GM23338 (cell line): ENCODE measurements around the gene GPC6. TPM values are rescaled to one million over a fixed set of nuclear protein-coding genes. Genes with fewer than 3 reads are reported as not detected.

Experiments used
- ATAC-seq: fragments of 200-7000 bp; cut with Tn5 transposase; 3 replicates; pipeline ENCODE4 v1.9.1; 2020
- DNase-seq: peaks from one replicate; pipeline ENCODE4 v3.0.0-alpha.2; 2015; ENCODE audit warnings: low spot score
- H2AFZ ChIP-seq: fragments of 200-600 bp; sonication (generic); 2 replicates; pipeline ENCODE4 v1.8.0; 2016; ENCODE audit warnings: antibody characterized with exemption, mild to moderate bottlenecking, moderate library complexity
- H3F3A ChIP-seq: fragments of 200-600 bp; sonication (generic); replicated peaks from 2 replicates; pipeline ENCODE4 v1.8.0; 2017; ENCODE audit warnings: antibody characterized with exemption, mixed run types, low read depth
- H3K27ac ChIP-seq: fragments of 200-600 bp; sonication (generic); 2 replicates; pipeline ENCODE4 v1.6.1; 2016; ENCODE audit warnings: low read depth
- H3K27me3 ChIP-seq: fragments of 200-600 bp; sonication (generic); 2 replicates; pipeline ENCODE4 v1.8.0; 2016; ENCODE audit warnings: mild to moderate bottlenecking, mixed run types, moderate library complexity; ENCODE audit not compliant: insufficient read depth
- H3K36me3 ChIP-seq: fragments of 200-600 bp; sonication (generic); 2 replicates; pipeline ENCODE4 v1.8.0; 2016; ENCODE audit warnings: mild to moderate bottlenecking; ENCODE audit not compliant: insufficient read depth
- H3K4me1 ChIP-seq: fragments of 200-600 bp; sonication (generic); 2 replicates; pipeline ENCODE4 v1.8.0; 2016; ENCODE audit warnings: mild to moderate bottlenecking, moderate library complexity; ENCODE audit not compliant: insufficient read depth
- H3K4me2 ChIP-seq: fragments of 200-600 bp; sonication (generic); 2 replicates; pipeline ENCODE4 v1.7.1; 2017; ENCODE audit warnings: mixed run types
- H3K4me3 ChIP-seq: fragments of 200-600 bp; sonication (generic); 2 replicates; pipeline ENCODE4 v1.6.1; 2016; ENCODE audit warnings: mixed run types
- H3K79me2 ChIP-seq: fragments of 200-600 bp; sonication (generic); replicated peaks from 2 replicates; pipeline ENCODE4 v1.8.0; 2017; ENCODE audit warnings: mild to moderate bottlenecking; ENCODE audit not compliant: insufficient read depth
- H3K9me2 ChIP-seq: fragments of 200-600 bp; sonication (generic); 2 replicates; pipeline ENCODE4 v1.8.0; 2017; ENCODE audit not compliant: insufficient read depth
- H4K20me1 ChIP-seq: fragments of 200-600 bp; sonication (generic); replicated peaks from 2 replicates; pipeline ENCODE4 v1.8.0; 2017; ENCODE audit warnings: mild to moderate bottlenecking; ENCODE audit not compliant: insufficient read depth
- H3K27ac Mint-ChIP-seq: 2 replicates; pipeline ENCODE4 v1.8.0; 2020; ENCODE audit warnings: inconsistent platforms, mild to moderate bottlenecking, moderate library complexity, mixed read lengths
- H3K27me3 Mint-ChIP-seq: 3 replicates; pipeline ENCODE4 v1.8.0; 2022; ENCODE audit warnings: low read depth, mild to moderate bottlenecking, moderate library complexity, mixed read lengths, inconsistent platforms; ENCODE audit not compliant: insufficient read depth, poor library complexity
- H3K36me3 Mint-ChIP-seq: 3 replicates; pipeline ENCODE4 v1.8.0; 2021; ENCODE audit warnings: low read depth, mild to moderate bottlenecking, inconsistent platforms, moderate library complexity, mixed read lengths
- H3K4me1 Mint-ChIP-seq: 3 replicates; pipeline ENCODE4 v1.8.0; 2020; ENCODE audit warnings: mild to moderate bottlenecking, inconsistent platforms, mixed read lengths
- H3K4me3 Mint-ChIP-seq: 3 replicates; pipeline ENCODE4 v1.8.0; 2021; ENCODE audit warnings: moderate library complexity, mild to moderate bottlenecking, inconsistent platforms, mixed read lengths
- H3K9me3 Mint-ChIP-seq: 3 replicates; pipeline ENCODE4 v1.8.0; 2020; ENCODE audit warnings: moderate library complexity, mild to moderate bottlenecking, inconsistent platforms, mixed read lengths
- CREB1 ChIP-seq: fragments of 250-450 bp; sonication (Bioruptor Pico); IDR thresholded peaks from 2 replicates; pipeline ENCODE4 v1.5.0; 2020; ENCODE audit warnings: low read depth, mild to moderate bottlenecking, moderate library complexity
- EZH2phosphoT487 ChIP-seq: fragments of 200-600 bp; sonication (generic); IDR thresholded peaks from one replicate; pipeline ENCODE4 v1.8.1; 2018; ENCODE audit warnings: antibody characterized with exemption; ENCODE audit not compliant: unreplicated experiment
- NANOG ChIP-seq: IDR thresholded peaks from 2 replicates; pipeline ENCODE4 v1.6.1; 2016; ENCODE audit warnings: antibody characterized with exemption, borderline replicate concordance
- POLR2AphosphoS5 ChIP-seq: IDR thresholded peaks from 2 replicates; pipeline ENCODE4 v1.6.1; 2016; ENCODE audit warnings: antibody characterized with exemption, low read depth
- STAT1 ChIP-seq: IDR thresholded peaks from one replicate; pipeline ENCODE4 v1.6.1; 2016; ENCODE audit warnings: antibody characterized with exemption; ENCODE audit not compliant: unreplicated experiment
- ZNF114 ChIP-seq: fragments of 250-450 bp; sonication (Bioruptor Pico); IDR thresholded peaks from 2 replicates; pipeline ENCODE4 v1.5.0; 2020; ENCODE audit warnings: mild to moderate bottlenecking, moderate library complexity
- ZNF331 ChIP-seq: fragments of 250-450 bp; sonication (Bioruptor Pico); IDR thresholded peaks from 2 replicates; pipeline ENCODE4 v1.5.0; 2020; ENCODE audit warnings: low read depth, mild to moderate bottlenecking, moderate library complexity
- polyA plus RNA-seq: library from polyadenylated mRNA; unstranded; fragments of >200 nt; fragmentation: Nextera tagmentation; extraction: Ambion mirVana; gene quantifications from 2 replicates; pipeline ENCODE4 v1.2.1, GENCODE V29; 2016
- total RNA-seq: library from RNA; depleted of rRNA; stranded (reverse); fragments of >200 nt; shearing (Covaris generic); gene quantifications from 2 replicates; pipeline ENCODE4 v1.2.3, GENCODE V29; 2014
- TF ChIP-seq, protein P1 (sequence below): IDR thresholded peaks from one replicate; pipeline ENCODE4 v1.6.1; 2018; ENCODE audit warnings: antibody characterized with exemption; ENCODE audit not compliant: unreplicated experiment
- TF ChIP-seq, protein P2 (sequence below), 2 experiments: fragments of 200-600 bp in 1 of 2; sonication (generic) in 1 of 2; conservative IDR thresholded peaks; 2 replicates each; pipeline versions ENCODE4 v1.5.1 to v1.6.1; 2016 to 2017; ENCODE audit warnings: antibody characterized with exemption in 2 of 2, low read depth in 2 of 2, mild to moderate bottlenecking in 2 of 2, moderate library complexity in 1 of 2
- TF ChIP-seq, protein P3 (sequence below): IDR thresholded peaks from 2 replicates; pipeline ENCODE4 v1.6.1; 2016; ENCODE audit warnings: antibody characterized with exemption

Gene GPC6
- total and polyA plus RNA-seq, 2 experiments from 2014 or later: 6.4 to 28.6 TPM

DNA sequence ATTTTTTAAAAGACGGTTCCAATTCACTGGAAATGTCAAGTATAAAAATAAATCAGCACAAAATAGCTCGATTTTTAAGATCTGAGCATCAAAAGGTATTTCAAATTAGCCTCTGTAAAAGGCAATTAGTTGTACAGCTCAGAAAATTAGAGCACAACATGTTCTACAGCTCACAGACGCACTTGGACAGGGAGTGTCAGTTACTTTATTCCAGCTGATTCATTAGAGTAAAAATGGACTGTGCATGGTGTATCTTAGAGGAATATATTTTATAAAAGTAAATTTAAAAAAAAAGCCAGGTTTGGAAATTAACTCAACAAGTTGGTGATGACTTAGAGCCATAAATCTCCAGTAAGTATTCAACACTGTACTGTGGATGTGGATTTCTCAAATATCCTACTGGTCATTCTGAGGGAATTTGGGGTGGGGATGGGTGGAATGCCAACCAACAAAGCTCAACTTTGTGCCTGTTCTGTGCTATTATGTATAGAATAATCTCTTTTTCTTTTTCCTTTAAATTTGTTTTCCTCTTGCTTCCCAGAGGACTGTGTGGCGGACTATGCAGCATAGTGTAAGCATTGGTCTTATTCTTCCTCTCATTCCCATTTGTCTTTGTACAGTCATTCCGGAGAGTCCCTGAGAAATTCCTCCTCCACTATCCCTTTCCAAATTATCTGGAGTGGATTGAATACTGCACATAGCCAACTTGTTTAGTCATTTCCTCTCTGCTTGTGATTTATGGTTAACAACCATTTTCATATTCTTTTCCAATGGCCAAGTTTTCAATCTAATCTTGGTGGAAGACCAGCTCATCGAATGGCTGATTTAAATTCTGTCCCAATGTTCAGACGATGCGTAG is 1083.6 kb downstream of the GPC6 start:
- H3K36me3 Mint-ChIP-seq: no peaks in the 10 kb centered on the region
- DNase-seq (no peak), ATAC-seq (no peak)
- H4K20me1 ChIP-seq: no peaks in the 10 kb centered on the region
- H3K27me3 ChIP-seq: no peaks in the 10 kb centered on the region
- H2AFZ ChIP-seq: no peak overlapping the region
- H3K79me2 ChIP-seq: no peaks in the 10 kb centered on the region
- H3K4me2 ChIP-seq: no peak overlapping the region
- H3K9me2 ChIP-seq: no peaks in the 10 kb centered on the region
- TF ChIP-seq CREB1: no peak
- TF ChIP-seq, protein P1, sequence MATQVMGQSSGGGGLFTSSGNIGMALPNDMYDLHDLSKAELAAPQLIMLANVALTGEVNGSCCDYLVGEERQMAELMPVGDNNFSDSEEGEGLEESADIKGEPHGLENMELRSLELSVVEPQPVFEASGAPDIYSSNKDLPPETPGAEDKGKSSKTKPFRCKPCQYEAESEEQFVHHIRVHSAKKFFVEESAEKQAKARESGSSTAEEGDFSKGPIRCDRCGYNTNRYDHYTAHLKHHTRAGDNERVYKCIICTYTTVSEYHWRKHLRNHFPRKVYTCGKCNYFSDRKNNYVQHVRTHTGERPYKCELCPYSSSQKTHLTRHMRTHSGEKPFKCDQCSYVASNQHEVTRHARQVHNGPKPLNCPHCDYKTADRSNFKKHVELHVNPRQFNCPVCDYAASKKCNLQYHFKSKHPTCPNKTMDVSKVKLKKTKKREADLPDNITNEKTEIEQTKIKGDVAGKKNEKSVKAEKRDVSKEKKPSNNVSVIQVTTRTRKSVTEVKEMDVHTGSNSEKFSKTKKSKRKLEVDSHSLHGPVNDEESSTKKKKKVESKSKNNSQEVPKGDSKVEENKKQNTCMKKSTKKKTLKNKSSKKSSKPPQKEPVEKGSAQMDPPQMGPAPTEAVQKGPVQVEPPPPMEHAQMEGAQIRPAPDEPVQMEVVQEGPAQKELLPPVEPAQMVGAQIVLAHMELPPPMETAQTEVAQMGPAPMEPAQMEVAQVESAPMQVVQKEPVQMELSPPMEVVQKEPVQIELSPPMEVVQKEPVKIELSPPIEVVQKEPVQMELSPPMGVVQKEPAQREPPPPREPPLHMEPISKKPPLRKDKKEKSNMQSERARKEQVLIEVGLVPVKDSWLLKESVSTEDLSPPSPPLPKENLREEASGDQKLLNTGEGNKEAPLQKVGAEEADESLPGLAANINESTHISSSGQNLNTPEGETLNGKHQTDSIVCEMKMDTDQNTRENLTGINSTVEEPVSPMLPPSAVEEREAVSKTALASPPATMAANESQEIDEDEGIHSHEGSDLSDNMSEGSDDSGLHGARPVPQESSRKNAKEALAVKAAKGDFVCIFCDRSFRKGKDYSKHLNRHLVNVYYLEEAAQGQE: no peak
- no peak for TF ChIP-seq ZNF331 (CRISPR knock-in tag)
- no peak for TF ChIP-seq NANOG
- no peak for TF ChIP-seq ZNF114 (CRISPR knock-in tag)
- no peak for TF ChIP-seq EZH2phosphoT487
- TF ChIP-seq STAT1: no peak
- TF ChIP-seq, protein P2, sequence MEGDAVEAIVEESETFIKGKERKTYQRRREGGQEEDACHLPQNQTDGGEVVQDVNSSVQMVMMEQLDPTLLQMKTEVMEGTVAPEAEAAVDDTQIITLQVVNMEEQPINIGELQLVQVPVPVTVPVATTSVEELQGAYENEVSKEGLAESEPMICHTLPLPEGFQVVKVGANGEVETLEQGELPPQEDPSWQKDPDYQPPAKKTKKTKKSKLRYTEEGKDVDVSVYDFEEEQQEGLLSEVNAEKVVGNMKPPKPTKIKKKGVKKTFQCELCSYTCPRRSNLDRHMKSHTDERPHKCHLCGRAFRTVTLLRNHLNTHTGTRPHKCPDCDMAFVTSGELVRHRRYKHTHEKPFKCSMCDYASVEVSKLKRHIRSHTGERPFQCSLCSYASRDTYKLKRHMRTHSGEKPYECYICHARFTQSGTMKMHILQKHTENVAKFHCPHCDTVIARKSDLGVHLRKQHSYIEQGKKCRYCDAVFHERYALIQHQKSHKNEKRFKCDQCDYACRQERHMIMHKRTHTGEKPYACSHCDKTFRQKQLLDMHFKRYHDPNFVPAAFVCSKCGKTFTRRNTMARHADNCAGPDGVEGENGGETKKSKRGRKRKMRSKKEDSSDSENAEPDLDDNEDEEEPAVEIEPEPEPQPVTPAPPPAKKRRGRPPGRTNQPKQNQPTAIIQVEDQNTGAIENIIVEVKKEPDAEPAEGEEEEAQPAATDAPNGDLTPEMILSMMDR (conservative IDR thresholded peaks at IDR 0.05; ENCODE audit: low read depth in 2 of 2): no peak
- no peak for TF ChIP-seq POLR2AphosphoS5
- TF ChIP-seq, protein P3, sequence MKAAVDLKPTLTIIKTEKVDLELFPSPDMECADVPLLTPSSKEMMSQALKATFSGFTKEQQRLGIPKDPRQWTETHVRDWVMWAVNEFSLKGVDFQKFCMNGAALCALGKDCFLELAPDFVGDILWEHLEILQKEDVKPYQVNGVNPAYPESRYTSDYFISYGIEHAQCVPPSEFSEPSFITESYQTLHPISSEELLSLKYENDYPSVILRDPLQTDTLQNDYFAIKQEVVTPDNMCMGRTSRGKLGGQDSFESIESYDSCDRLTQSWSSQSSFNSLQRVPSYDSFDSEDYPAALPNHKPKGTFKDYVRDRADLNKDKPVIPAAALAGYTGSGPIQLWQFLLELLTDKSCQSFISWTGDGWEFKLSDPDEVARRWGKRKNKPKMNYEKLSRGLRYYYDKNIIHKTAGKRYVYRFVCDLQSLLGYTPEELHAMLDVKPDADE: no peak
- no peaks in the 10 kb centered on the region for H3K36me3 ChIP-seq
- no peaks in the 10 kb centered on the region for H3K9me3 Mint-ChIP-seq
- H3K4me1 Mint-ChIP-seq: peaks cover 21% of the 10 kb centered on the region
- H3F3A ChIP-seq: no peaks in the 10 kb centered on the region
- H3K4me1 ChIP-seq: peaks cover 17% of the 10 kb centered on the region; the same call in 1 of the 2 replicates
- H3K4me3 Mint-ChIP-seq: no peak overlapping the region
- no peak overlapping the region for H3K4me3 ChIP-seq
- peaks cover 4% of the 10 kb centered on the region for H3K27me3 Mint-ChIP-seq
- no peak overlapping the region for H3K27ac ChIP-seq
- no peak overlapping the region for H3K27ac Mint-ChIP-seq
